OCI-M2 (cell line): ENCODE data around the gene IGFLR1.
"Not testable (repeated sequence)": the region's sequence is repeated elsewhere in the genome, so short reads cannot be mapped to it uniquely, and the experiment has no call there.

ENCODE experiments used
- DNase-seq: peaks from one replicate; lab custom pipeline; 2025; ENCODE audit not compliant: unreplicated experiment; lab: John Stamatoyannopoulos, UW

The IGFLR1 gene

GRCh38 chr19:35712567-35713505, 29.4 kb downstream of the IGFLR1 start:
- DNase-seq: no peak

DNA sequence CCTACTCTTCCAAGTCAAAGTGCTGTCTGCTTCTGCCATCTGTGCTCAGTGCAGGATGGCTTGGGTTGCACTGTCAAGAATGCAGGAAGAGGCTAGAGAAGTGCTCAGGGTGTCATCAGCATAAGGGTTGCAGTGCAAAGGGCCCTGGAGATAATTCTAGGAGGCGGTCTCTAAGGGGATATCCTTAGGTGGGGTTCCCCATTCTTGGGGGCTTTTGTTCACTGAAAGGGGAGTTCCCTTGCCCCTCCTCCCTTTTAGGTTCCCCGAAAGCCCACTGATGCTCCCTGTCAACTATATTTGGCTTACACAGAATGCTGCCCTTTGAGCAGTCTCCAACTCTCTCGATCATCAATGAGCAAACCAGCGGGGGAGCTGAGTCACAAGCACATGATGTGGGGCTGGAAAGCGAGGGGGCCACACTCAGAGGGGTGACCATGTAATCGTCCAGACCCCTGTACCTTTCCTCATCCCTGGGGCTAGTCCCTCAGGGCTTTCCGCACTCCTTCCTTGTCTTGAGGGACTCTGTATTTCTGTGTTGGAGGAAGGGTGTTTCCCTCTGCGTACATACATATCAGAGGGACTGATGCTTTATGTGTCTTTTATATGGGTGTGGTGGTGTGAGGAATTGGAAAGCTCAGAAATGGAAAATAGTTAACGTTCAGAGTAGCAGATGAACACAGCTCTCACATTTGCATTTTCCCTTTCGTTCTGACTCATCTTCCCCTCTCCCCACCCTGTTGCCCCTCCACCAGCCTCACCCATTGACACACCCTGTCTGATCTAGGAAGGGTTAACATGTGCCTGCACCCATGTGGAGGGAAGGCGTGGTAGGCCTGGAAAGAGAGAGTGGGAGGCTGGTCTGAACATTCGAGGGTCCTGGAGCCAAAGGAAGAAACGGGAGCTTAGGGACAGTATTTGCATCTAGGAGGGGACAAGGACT, 31.2 kb downstream of the IGFLR1 start:
- DNase-seq: no peak

DNA sequence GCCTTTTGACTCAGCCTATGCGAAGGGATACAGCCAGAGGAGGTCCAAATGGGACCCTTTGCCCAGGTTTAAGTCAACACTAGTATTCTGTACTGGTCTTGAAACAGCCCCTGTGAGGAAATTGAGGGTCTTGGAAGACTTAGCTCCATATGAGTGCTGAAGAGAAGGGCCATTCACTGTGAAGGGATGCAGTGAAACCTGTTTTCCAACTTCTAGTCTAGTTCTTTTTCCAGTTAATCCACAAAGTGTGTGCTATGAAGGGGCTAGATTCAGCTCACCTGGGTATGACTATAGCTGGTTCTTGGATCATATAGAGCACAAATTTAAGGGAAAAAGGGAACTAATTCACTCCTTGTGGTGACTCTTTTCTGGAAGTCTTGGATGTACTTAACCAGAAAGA, 33.9 kb downstream of the IGFLR1 start:
- no peak for DNase-seq

- no peak for DNase-seq
Measured at GRCh38 chr19:35704218-35704617, 38.0 kb downstream of the IGFLR1 start, which contains the start of gene ZBTB32. Gene ZBTB32, plus strand, starts transcription at chr19:35704558. Its CDS starts 10,069 bp downstream, at chr19:35714627.

- DNase-seq: no peak
Measured at GRCh38 chr19:35703343-35703742, 38.9 kb downstream of the IGFLR1 start.

DNA sequence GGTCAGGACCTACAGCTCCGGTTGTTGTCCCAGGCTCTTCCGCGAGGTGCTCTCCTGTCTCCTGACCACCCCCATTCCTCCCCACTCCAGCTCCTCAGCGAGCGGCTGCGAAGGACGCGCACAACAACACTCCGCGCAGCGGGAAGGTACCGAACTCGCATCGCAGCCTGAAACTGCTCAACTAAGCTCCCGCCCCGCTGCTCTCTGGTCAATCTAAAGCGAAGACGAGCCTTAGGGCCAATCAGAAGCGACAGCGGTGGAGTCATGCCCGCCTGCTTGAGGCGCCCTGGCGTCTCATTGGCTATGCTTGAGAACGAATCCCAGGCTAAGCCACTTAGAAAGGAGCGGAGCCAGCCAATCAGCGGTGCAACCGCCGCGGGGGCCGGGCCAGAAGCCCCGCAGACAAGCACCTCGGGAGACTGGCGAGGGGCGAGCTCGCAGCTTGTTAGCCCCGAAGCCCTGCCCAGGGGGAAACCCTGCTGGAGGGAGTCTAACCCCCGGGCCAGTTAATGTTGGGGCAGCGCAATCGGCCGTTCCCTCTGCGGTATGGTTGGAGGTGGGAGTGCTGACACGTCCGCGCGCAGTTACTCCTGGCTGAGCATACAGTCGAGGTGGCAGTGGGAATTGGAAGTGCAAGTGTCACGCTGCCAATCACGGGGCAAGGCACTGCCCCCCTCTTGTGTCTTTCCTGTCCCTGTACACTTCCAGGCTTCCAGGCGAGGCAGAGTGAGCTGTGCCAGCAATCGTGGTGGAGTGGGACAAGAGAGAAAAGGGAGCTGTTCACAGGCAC, 39.8 kb downstream of the IGFLR1 start:
- DNase-seq: peak; percentile 100

GRCh38 chr19:35696835-35697234, 45.4 kb downstream of the IGFLR1 start:
- no peak for DNase-seq

DNA sequence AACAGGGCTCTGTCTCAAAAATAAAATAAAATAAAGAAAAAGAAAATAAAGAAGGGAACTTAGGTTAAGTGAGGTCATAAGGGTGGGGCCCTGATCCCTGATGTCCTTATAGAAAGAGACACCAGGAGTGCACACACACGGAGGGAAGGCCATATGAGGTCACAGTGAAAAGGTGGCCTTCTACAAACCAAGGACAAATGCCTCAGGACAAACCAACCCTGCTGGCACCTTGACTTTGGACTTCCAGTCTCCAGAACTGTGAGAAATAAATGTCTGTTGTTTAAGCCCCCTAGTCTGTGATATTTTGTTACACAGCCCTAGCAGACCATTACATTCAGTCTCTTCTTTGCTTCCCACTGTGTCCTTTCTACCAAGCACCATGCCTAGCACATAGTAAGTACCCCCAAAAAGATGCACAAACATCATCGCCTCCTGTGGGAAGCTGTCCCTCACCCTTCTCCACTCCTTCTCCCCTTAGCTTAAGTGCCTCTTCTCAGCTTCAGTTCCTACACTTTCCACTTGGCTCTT, 46.3 kb downstream of the IGFLR1 start:
- DNase-seq: no peak

DNA sequence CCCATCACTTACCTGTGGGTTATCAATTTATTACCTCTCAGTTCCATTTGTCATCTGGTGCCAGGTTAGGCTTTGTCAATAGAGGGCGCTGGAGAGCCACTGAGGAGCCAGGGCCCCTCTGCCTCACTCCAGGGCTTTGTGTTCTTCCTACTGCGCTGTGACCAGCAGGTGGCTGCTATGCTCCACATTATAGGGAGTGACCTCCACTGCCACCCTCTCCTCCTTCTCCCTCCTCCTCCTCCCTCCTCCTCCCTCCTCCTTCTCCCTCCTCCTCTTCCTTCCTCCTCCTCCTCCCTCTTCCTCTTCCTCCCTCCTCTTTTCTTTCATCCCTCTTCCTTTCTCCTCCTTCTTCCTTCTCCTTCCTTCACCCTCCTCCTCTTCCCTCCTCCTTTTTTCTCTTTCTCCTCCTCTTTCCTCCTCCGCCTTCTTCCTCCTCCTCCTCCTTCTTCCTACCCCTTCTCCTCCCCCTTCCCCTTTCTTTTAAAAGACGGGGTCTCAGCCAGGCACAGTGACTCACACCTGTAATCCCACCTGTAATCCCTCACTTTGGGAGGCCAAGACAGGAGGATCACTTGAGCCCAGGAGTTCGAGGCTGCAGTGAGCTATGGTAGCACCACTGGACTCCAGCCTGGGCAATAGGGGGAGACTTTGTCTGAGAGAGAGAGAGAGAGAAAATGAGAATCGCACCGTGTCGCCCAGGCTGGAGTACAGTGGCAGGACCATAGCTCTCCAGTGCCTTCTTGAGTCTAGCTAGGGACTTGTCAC, 48.2 kb downstream of the IGFLR1 start:
- peak; percentile 98 for DNase-seq

GRCh38 chr19:35693422-35693821, 48.8 kb downstream of the IGFLR1 start:
- DNase-seq: no peak

GRCh38 chr19:35692010-35692409, 50.2 kb downstream of the IGFLR1 start:
- DNase-seq: no peak

- not testable (repeated sequence) for DNase-seq
Measured at GRCh38 chr19:35691106-35691505, 51.1 kb downstream of the IGFLR1 start.

DNA sequence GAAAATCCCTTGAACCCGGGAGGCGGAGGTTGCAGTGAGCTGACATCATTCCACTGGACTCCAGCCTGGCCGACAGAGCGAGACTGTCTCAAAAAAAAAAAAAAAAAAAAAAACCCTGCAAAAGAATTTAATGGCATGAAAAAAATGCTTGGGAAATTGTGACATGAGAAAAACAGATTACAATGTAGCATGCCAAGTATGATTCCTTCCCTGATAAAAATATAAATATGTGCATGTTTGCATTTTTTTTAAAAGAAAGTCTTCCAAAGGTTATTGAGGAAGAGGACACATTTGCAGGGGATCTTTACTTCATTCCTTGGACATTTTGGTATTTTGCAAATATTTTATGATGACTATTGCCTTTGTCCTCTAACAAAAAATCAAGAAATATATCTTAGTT, 52.4 kb downstream of the IGFLR1 start:
- DNase-seq: no peak
